Endometrium (tissue), 2 donors: ENCODE measurements around the gene TDP1.

ENCODE experiments used
- FAIRE-seq: peaks from 2 replicates; lab custom pipeline; 2012; peaks lifted over from hg19 to GRCh38; lab: Jason Lieb, UNC
- donor health status: control.
- donor health status: control.

TDP1 gene

GRCh38 chr14:89955745-89956660, at the start of gene TDP1:
Gene TDP1, plus strand, starts transcription at chr14:89955927. Its CDS starts 7,188 bp downstream, at chr14:89963115.
- peak; percentile 18 for FAIRE-seq

- no peak for FAIRE-seq
Measured at GRCh38 chr14:89906000-89906399, 49.7 kb upstream of the TDP1 start.

- FAIRE-seq: no peak
Measured at GRCh38 chr14:89907655-89908054, 48.1 kb upstream of the TDP1 start.

- FAIRE-seq: no peak
Measured at GRCh38 chr14:89908712-89909450, 46.8 kb upstream of the TDP1 start.

- no peak for FAIRE-seq
Measured at GRCh38 chr14:89909586-89909985, 46.1 kb upstream of the TDP1 start.

GRCh38 chr14:89910691-89911009, 45.1 kb upstream of the TDP1 start:
- FAIRE-seq: no peak

GRCh38 chr14:89911010-89911919, 44.5 kb upstream of the TDP1 start:
- no peak for FAIRE-seq

GRCh38 chr14:89912221-89912620, 43.5 kb upstream of the TDP1 start:
- no peak for FAIRE-seq

GRCh38 chr14:89912667-89913211, 43.0 kb upstream of the TDP1 start:
- no peak for FAIRE-seq

- FAIRE-seq: peak; percentile 85
Measured at GRCh38 chr14:89915114-89915878, 40.4 kb upstream of the TDP1 start.

GRCh38 chr14:89918721-89919120, 37.0 kb upstream of the TDP1 start:
- no peak for FAIRE-seq

- FAIRE-seq: no peak
Measured at GRCh38 chr14:89920056-89920455, 35.7 kb upstream of the TDP1 start.

- no peak for FAIRE-seq
Measured at GRCh38 chr14:89921346-89921745, 34.4 kb upstream of the TDP1 start.

GRCh38 chr14:89922031-89922907, 33.5 kb upstream of the TDP1 start:
- FAIRE-seq: no peak

GRCh38 chr14:89924268-89924667, 31.5 kb upstream of the TDP1 start:
- FAIRE-seq: no peak

- peak; percentile 51 for FAIRE-seq
Measured at GRCh38 chr14:89926694-89927093, 29.0 kb upstream of the TDP1 start.

- FAIRE-seq: no peak
Measured at GRCh38 chr14:89927186-89927865, 28.4 kb upstream of the TDP1 start.

GRCh38 chr14:89933002-89933401, 22.7 kb upstream of the TDP1 start:
- no peak for FAIRE-seq

GRCh38 chr14:89936654-89937185, 19.0 kb upstream of the TDP1 start:
- no peak for FAIRE-seq
